Measurements from ENCODE around the gene PDLIM4. TPM values are rescaled to one million over a fixed set of nuclear protein-coding genes. Genes with fewer than 3 reads are reported as not detected.
A peak's percentile ranks its signal among the peaks of the same experiment; 100 is the strongest.

Gene PDLIM4
- total and polyA plus RNA-seq, 2 experiments from 2014 or later = 25.2 to 31.8 TPM

GRCh38 chr5:132256086-132256782 lies 1.3 kb upstream of the PDLIM4 start:
- no peak for ATAC-seq
- TF ChIP-seq ZNF331 (CRISPR knock-in tag; IDR thresholded peaks at IDR 0.05; ENCODE audit: low read depth) (no peak), STAT1 (IDR thresholded peaks at IDR 0.05; ENCODE audit: unreplicated experiment) (no peak), ZNF462 (CRISPR knock-in tag; IDR thresholded peaks at IDR 0.05) (no peak), ETS1 (IDR thresholded peaks at IDR 0.05) (no peak), ZNF114 (CRISPR knock-in tag; IDR thresholded peaks at IDR 0.05) (no peak), CTCF (conservative IDR thresholded peaks at IDR 0.05; ENCODE audit: low read depth in 2 of 2) (no peak), CREB1 (CRISPR knock-in tag; IDR thresholded peaks at IDR 0.05; ENCODE audit: low read depth) (no peak), NANOG (IDR thresholded peaks at IDR 0.05; ENCODE audit: borderline replicate concordance) (no peak), REST (IDR thresholded peaks at IDR 0.05; ENCODE audit: unreplicated experiment) (no peak)

More at GRCh38 chr5:132256086-132256782, 1.3 kb upstream of the PDLIM4 start:
- H3K4me1 Mint-ChIP-seq = peaks cover 23% of the 10 kb centered on the region
- peaks cover 20% of the 10 kb centered on the region for H3K27me3 Mint-ChIP-seq (ENCODE audit: insufficient read depth, low read depth, poor library complexity)
- H4K20me1 ChIP-seq (replicated peaks; ENCODE audit: insufficient read depth) = no peaks in the 10 kb centered on the region
- no peaks in the 10 kb centered on the region for H3K79me2 ChIP-seq (replicated peaks; ENCODE audit: insufficient read depth)
- H2AFZ ChIP-seq = peak overlapping the region; percentile 96; the same call in 1 of the 2 replicates
- peak overlapping the region; percentile 85; the same call in 1 of the 2 replicates for H3K4me2 ChIP-seq
- peak overlapping the region; percentile 78 for H3K4me3 Mint-ChIP-seq
- H3K27ac ChIP-seq (ENCODE audit: low read depth) = no peak overlapping the region
- DNase-seq (ENCODE audit: low spot score) = no peak
- peaks cover 17% of the 10 kb centered on the region for H3K4me1 ChIP-seq (ENCODE audit: insufficient read depth)
- H3F3A ChIP-seq (replicated peaks; ENCODE audit: low read depth) = 0 out of 2 replicates have a peak, but pooled peaks cover 3% of the 10 kb centered on the region
- H3K9me2 ChIP-seq (ENCODE audit: insufficient read depth) = no peaks in the 10 kb centered on the region
- H3K36me3 Mint-ChIP-seq (ENCODE audit: low read depth) = no peaks in the 10 kb centered on the region; the same call in 2 of the 3 replicates
- H3K9me3 Mint-ChIP-seq = no peaks in the 10 kb centered on the region
- H3K36me3 ChIP-seq (ENCODE audit: insufficient read depth) = no peaks in the 10 kb centered on the region
- peak overlapping the region; percentile 70; the same call in 1 of the 2 replicates for H3K4me3 ChIP-seq
- H3K27ac Mint-ChIP-seq = no peak overlapping the region
- peaks cover 11% of the 10 kb centered on the region for H3K27me3 ChIP-seq (ENCODE audit: insufficient read depth)

Measured in GM23338 (cell line).